Endothelial cell of umbilical vein (primary cell): Measurements from ENCODE around the gene BAZ1A.

Experiments used
- CTCF ChIP-seq, 2 donors: IDR thresholded peaks; 1 replicate in 1 of 2; 2 replicates in 1 of 2; pipeline ENCODE4 v1.5.1; 2011; ENCODE audit warnings: low read length in 2 of 2, mild to moderate bottlenecking in 2 of 2, moderate library complexity in 2 of 2, control low read depth in 1 of 2, inconsistent platforms in 1 of 2, low read depth in 1 of 2; ENCODE audit not compliant: insufficient read depth in 1 of 2; ENCODE audit errors: extremely low read depth in 1 of 2
- POLR2A ChIP-seq: IDR thresholded peaks from 2 replicates; pipeline ENCODE4 v1.6.1; 2012; ENCODE audit warnings: low read depth, mild to moderate bottlenecking, control low read depth, low read length

GRCh38 chr14:34872822-34873588 lies 2.2 kb downstream of the BAZ1A start:
- TF ChIP-seq POLR2A (no peak), CTCF (IDR thresholded peaks at IDR 0.05; ENCODE audit: extremely low read depth in 1 of 2, insufficient read depth in 1 of 2, low read depth in 1 of 2, low read length in 2 of 2) (no peak)
